ENCODE results near the gene LIPC. TPM values are rescaled to one million over a fixed set of nuclear protein-coding genes. Genes with fewer than 3 reads are reported as not detected.

The LIPC gene
- total and polyA plus RNA-seq, 10 of the 15 experiments (the other 5 are each of a cell fraction or from before 2014, with no cell fraction given): 0.06 to 0.31 (median 0.16) TPM; not detected in 1

DNA sequence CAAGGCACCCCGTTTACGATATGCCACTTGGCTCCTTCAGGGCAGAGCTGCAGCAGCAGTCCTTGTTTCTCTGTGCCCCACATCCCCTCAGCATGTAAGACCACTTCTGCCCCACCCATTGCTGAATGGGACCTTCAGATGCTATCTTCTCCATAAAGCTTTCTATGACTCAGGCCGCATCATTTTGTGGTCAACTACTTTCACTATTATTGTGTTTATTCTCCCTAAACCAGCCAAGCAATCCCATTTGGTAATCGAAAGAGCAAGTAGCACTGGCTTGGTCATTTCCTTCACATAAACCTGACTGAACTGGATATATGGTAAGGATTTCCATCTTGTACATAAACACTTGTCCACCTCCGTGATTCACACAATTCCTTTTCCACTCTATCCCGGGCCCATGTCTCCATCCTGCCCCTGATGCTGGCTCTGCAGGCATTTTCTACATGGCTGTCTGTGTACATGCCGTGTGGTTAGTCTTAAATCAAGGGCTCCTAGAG lies 25.7 kb downstream of the LIPC start (continued):
- TF ChIP-seq CHD1 (IDR thresholded peaks at IDR 0.05; ENCODE audit: low read depth, low read length): no peak
- 0 out of 2 replicates have a peak, but pooled peaks have one; percentile 29 for TF ChIP-seq ZNF687 (IDR thresholded peaks at IDR 0.05)
- TF ChIP-seq CHD2 (IDR thresholded peaks at IDR 0.05; ENCODE audit: borderline replicate concordance, low read depth, low read length): no peak
- peak; percentile 76 for TF ChIP-seq SP1 (IDR thresholded peaks at IDR 0.05; ENCODE audit: low read depth, low read length)
- TF ChIP-seq JUNB (IDR thresholded peaks at IDR 0.05): peak; percentile 99
- TF ChIP-seq TCF7 (IDR thresholded peaks at IDR 0.05; ENCODE audit: borderline replicate concordance): peak; percentile 69; the same call in 1 of the 2 replicates
- peak; percentile 72 for TF ChIP-seq CREB1 (IDR thresholded peaks at IDR 0.05; ENCODE audit: low read depth)
- TF ChIP-seq ETV6 (conservative IDR thresholded peaks at IDR 0.05 in 1 of 2, IDR thresholded peaks at IDR 0.05 in 1 of 2; ENCODE audit: borderline replicate concordance in 1 of 2, low read depth in 1 of 2): peak in 1 of 2 experiments; percentile 95; a peak in 2 of 4 replicates
- no peak for TF ChIP-seq IRF3 (IDR thresholded peaks at IDR 0.05)
- TF ChIP-seq, protein P1, sequence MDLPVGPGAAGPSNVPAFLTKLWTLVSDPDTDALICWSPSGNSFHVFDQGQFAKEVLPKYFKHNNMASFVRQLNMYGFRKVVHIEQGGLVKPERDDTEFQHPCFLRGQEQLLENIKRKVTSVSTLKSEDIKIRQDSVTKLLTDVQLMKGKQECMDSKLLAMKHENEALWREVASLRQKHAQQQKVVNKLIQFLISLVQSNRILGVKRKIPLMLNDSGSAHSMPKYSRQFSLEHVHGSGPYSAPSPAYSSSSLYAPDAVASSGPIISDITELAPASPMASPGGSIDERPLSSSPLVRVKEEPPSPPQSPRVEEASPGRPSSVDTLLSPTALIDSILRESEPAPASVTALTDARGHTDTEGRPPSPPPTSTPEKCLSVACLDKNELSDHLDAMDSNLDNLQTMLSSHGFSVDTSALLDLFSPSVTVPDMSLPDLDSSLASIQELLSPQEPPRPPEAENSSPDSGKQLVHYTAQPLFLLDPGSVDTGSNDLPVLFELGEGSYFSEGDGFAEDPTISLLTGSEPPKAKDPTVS (IDR thresholded peaks at IDR 0.05; ENCODE audit: low read depth, low read length): no peak
- peak; percentile 58; the same call in 1 of the 2 replicates for TF ChIP-seq NBN (IDR thresholded peaks at IDR 0.05)
- TF ChIP-seq PML (IDR thresholded peaks at IDR 0.05; ENCODE audit: low read length): peak; percentile 39; the same call in 1 of the 2 replicates
- peak; percentile 28 for TF ChIP-seq MEF2B (IDR thresholded peaks at IDR 0.05; ENCODE audit: partially characterized antibody, poor library complexity, severe bottlenecking)
- peak; percentile 48 to 91; a peak in 2 of 4 replicates for TF ChIP-seq EP300 (IDR thresholded peaks at IDR 0.05; ENCODE audit: borderline replicate concordance in 1 of 2, control insufficient read depth in 1 of 2, low read depth in 2 of 2, low read length in 2 of 2)
- peak; percentile 100 for TF ChIP-seq RUNX3 (IDR thresholded peaks at IDR 0.05; ENCODE audit: low read length)
- TF ChIP-seq, protein P2, sequence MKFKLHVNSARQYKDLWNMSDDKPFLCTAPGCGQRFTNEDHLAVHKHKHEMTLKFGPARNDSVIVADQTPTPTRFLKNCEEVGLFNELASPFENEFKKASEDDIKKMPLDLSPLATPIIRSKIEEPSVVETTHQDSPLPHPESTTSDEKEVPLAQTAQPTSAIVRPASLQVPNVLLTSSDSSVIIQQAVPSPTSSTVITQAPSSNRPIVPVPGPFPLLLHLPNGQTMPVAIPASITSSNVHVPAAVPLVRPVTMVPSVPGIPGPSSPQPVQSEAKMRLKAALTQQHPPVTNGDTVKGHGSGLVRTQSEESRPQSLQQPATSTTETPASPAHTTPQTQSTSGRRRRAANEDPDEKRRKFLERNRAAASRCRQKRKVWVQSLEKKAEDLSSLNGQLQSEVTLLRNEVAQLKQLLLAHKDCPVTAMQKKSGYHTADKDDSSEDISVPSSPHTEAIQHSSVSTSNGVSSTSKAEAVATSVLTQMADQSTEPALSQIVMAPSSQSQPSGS (IDR thresholded peaks at IDR 0.05; ENCODE audit: low read length): peak; percentile 95
- no peak; the same call in 1 of the 2 replicates for TF ChIP-seq BACH1 (IDR thresholded peaks at IDR 0.05; ENCODE audit: borderline replicate concordance)
- TF ChIP-seq ZNF217 (IDR thresholded peaks at IDR 0.05): 0 out of 2 replicates have a peak, but pooled peaks have one; percentile 23
- peak; percentile 91 for TF ChIP-seq IKZF1 (conservative IDR thresholded peaks at IDR 0.05)
- peak; percentile 29; the same call in 1 of the 2 replicates for TF ChIP-seq MLLT1 (IDR thresholded peaks at IDR 0.05)
- TF ChIP-seq BMI1 (IDR thresholded peaks at IDR 0.05; ENCODE audit: borderline replicate concordance): peak; percentile 46; the same call in 1 of the 2 replicates

Data from GM12878 (cell line).